Esophagus muscularis mucosa (tissue), 4 donors: Measurements from ENCODE around the gene KAZN.

Experiments used
- EP300 ChIP-seq: sonication (generic); formaldehyde crosslinking; IDR thresholded peaks from one replicate; pipeline ENCODE4 v1.6.1; 2017; ENCODE audit warnings: antibody characterized with exemption
- POLR2A ChIP-seq: fragments of 450-650 bp; IDR thresholded peaks from one replicate; pipeline ENCODE4 v1.6.1; 2017; ENCODE audit warnings: antibody characterized with exemption, moderate library complexity, mild to moderate bottlenecking, low read depth
- POLR2AphosphoS5 ChIP-seq, 2 donors: sonication (generic); formaldehyde crosslinking; IDR thresholded peaks; one replicate each; pipeline ENCODE4 v1.6.1; 2017; ENCODE audit warnings: antibody characterized with exemption in 2 of 2
- TF ChIP-seq, protein P1 (sequence below), 3 experiments: fragments of 200-600 bp in 2 of 3; fragments of 450-650 bp in 1 of 3; sonication (generic) in 2 of 3; IDR thresholded peaks; one replicate each; pipeline ENCODE4 v1.5.1; 2017 to 2019; ENCODE audit warnings: antibody characterized with exemption in 3 of 3, mild to moderate bottlenecking in 2 of 3, moderate library complexity in 1 of 3

DNA sequence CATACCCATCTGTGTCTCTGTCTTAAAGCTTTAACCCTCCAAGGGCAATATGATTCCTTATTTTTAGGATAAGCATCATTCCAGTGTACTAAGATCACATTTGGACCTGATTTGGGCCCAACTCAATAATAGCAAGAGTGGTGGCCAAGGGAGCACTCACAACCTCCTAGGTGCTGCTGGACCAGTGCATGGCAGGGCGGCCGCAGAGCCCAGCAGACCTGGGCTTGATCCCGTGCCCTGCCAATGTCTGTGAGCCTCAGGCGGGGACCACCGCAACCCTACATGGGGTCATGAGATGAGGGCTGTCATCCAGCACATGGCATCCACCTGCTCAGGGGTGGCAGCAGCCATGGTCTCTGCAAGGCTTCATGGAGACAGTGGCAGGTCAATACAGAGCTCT, 353.3 kb downstream of the KAZN start:
- TF ChIP-seq POLR2A, result no peak
- TF ChIP-seq, protein P1, sequence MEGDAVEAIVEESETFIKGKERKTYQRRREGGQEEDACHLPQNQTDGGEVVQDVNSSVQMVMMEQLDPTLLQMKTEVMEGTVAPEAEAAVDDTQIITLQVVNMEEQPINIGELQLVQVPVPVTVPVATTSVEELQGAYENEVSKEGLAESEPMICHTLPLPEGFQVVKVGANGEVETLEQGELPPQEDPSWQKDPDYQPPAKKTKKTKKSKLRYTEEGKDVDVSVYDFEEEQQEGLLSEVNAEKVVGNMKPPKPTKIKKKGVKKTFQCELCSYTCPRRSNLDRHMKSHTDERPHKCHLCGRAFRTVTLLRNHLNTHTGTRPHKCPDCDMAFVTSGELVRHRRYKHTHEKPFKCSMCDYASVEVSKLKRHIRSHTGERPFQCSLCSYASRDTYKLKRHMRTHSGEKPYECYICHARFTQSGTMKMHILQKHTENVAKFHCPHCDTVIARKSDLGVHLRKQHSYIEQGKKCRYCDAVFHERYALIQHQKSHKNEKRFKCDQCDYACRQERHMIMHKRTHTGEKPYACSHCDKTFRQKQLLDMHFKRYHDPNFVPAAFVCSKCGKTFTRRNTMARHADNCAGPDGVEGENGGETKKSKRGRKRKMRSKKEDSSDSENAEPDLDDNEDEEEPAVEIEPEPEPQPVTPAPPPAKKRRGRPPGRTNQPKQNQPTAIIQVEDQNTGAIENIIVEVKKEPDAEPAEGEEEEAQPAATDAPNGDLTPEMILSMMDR (IDR thresholded peaks at IDR 0.05), result no peak
- no peak for TF ChIP-seq EP300
- no peak for TF ChIP-seq POLR2AphosphoS5 (IDR thresholded peaks at IDR 0.05)
